Suppressor macrophage (primary cell): ENCODE measurements around the gene LRG1.
A peak's percentile ranks its signal among the peaks of the same experiment; 100 is the strongest.

Experiments
- DNase-seq, 4 experiments: peaks; one replicate each; pipeline ENCODE4 v3.0.0-alpha.2; 2020 to 2022

Gene LRG1

GRCh38 chr19:4575267-4576015, 35.6 kb upstream of the LRG1 start:
- DNase-seq = peak in 1 of 4 experiments; percentile 41

DNA sequence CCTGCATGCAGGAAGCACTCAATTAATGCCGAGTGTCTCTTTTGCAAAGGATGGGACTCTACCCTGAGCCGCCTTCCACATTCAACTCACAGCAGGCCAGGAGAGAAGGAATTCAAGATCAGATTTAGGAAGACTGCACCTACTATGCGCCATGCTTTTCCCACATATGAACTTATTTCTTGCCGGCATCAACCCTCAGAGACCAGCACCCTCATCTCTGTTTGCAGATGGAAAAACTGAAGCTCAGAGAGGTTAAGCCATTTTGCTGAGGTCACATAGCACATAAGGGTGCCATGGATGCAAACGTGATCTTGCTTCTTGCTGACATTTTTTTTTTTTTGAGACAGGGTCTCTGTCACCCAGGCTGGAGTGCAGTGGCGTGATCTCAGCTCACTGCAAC, 33.8 kb upstream of the LRG1 start:
- DNase-seq = no peak

GRCh38 chr19:4571305-4571917, 31.6 kb upstream of the LRG1 start:
- no peak for DNase-seq

DNA sequence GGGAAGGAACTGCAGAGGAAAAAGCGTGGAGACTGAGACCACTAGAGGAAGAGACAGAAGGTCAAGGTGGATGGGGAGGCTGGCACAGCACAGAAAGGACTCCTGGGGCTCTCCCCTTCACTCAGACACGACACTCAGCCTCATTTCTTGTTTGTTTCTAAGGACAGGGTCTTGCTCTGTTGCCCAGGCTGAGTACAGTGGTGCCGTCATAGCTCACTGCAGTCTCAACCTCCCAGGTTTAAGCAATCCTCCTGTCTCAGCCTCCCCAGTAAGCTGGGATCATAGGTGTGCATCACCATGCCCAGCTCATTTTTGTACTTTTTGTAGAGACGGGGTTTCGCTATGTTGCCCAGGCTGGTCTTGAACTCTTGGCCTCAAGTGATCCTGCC, 31.1 kb upstream of the LRG1 start:
- no peak for DNase-seq

GRCh38 chr19:4570402-4570801, 30.6 kb upstream of the LRG1 start:
- DNase-seq = no peak

GRCh38 chr19:4568886-4569285, 29.1 kb upstream of the LRG1 start:
- DNase-seq = peak; percentile 71 to 85 (median 79)

- peak; percentile 84 to 89 (median 86) for DNase-seq
Observed at GRCh38 chr19:4567584-4568071, 27.8 kb upstream of the LRG1 start.

DNA sequence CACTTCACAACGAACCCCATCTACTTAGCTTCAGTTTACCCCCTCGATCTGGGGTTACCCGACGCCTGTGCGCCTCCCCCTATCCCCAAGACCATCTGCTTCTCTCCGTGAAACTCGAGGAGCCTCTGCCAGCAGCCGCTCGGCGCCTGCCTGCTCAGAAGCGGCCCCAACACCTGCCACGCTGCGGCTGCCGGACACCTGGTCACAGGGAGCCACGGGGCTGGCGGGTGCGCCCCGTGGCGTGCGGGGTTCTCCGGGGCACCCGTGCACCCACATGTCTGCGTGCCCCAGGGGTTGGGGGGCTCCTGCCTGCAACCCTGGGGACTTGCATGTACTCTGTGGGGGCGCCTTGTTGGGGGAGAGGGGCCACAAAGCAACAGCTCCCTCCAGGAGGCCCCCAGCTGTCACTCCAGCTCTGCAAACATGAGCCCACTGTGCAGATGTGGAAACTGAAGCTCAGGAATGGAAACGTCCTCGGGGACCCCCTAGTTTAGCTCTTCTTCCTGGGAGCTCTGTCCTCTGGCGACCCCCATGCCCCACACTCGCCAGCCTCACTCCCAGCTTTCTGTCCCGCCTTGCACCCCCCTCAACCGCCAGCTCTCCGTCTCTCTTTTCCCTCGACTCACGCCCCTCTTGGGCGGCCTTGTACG, 26.7 kb upstream of the LRG1 start:
- DNase-seq = no peak

GRCh38 chr19:4563562-4563961, 23.7 kb upstream of the LRG1 start:
- DNase-seq = peak; percentile 89 to 95 (median 90)

- DNase-seq = peak; percentile 83 to 95 (median 88)
Observed at GRCh38 chr19:4562085-4562484, 22.2 kb upstream of the LRG1 start.

GRCh38 chr19:4559569-4559968, 19.7 kb upstream of the LRG1 start, which contains the start of gene SEMA6B:
Gene SEMA6B, minus strand, starts transcription at chr19:4559684. Its CDS starts 1,227 bp downstream, at chr19:4558457.
- peak; percentile 89 to 95 (median 92) for DNase-seq

- peak; percentile 45 to 69 (median 62) for DNase-seq
Observed at GRCh38 chr19:4557971-4558941, 18.4 kb upstream of the LRG1 start.

DNA sequence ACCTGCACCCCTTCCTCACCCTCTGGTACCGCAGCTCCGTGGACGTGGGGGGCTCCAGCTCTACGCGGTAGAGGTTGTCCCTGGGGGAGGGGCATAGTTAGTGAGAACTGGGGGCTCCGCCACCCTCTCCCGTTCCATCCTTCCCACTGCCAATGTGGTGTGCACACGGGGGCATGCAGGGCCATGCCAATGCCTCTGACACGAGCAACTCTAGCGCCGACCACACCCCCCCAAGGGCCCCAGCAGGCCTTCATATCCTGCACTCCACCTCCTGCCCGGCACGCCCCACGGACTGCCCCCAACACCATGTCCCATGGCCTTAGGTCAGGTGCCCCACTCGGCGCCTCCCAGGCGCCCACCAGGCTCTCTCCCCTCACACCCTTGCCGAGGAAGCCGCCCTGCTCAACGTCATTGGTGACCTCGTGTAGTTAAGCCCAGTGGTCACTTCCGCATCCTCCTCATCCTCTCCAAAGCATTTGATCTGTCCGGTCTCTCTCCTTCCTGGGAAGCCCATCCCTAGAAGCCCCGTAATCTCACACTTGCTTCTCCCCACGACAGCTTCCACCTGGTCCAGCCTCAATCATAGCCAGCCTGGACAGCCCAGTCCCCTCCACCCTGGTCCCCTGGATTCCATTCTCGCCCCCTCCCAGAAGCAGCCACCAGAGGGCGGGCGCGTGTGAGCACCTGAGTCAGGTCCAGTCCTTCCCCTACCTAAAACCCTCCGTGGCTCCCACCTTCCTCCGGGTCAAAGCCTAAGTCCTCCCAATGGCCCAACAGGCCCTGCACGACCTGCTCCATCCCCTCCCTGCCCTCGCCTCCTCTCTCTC, 17.5 kb upstream of the LRG1 start:
- peak in 1 of 4 experiments; percentile 35 for DNase-seq

- DNase-seq = peak; percentile 55 to 87 (median 62)
Observed at GRCh38 chr19:4556597-4557127, 16.8 kb upstream of the LRG1 start.

DNA sequence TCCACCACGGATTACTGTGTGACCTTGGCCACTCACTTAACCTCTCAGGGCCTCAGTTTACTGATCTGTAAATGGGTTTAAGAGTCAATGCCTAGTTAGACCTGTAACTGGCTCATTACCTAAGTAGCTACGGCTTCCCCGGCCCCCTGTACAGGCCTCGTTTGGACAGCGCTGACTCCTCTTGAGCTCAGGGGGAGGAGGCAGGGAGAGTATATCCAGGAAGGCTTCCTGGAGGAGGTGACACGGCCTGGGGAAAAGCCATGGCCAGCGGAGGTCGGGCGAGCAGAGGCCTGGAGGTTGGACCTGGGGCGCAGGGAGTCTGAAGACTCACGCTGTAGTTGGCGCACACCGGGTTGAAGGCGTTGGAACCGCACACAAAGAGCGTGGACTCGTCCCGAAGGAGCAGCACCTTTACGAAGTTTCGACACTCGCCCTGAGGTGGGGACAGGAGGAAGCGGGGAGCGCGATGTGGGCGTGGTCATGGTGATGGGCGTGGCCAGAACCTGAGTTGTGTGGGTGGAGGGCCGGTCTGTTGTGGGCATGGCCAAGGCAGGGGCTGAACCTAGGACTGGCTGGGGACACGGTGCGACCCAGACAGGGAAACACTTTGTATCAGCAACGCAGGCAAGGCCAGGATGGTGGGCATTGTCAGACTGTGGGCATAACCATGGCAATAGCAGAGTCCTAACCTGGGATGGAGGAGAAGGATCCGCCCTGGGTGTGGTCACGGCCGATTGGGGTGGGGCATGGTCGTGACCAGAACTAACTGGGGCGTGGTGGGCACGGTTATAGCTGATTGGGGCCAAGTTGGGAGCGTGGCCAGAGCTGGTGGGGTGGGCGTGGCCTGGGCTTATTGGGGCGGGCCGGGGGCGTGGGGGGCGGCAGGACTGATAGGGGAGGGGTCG, 16.1 kb upstream of the LRG1 start:
- DNase-seq = peak in 1 of 4 experiments; percentile 46

DNA sequence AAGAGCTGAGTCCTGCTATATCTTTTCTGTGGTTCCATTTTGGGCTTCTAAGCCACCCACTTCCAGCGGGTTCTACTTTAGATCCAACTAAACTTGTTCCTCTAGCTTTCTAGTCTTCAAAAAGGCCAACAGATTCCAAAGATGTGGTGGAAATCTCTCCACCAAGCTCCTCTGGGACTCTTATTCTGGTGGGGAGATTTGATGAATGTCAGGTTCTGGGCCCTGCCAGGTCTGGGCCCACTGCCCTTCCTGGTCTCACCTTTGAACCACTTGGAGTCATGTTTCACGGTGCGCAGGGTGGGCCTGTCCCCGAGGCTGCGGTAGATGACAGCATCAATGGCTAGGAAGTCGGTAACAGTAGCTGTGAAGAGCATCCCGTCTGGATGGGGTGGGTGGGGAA, 14.9 kb upstream of the LRG1 start:
- DNase-seq = no peak

GRCh38 chr19:4553775-4554174, 13.9 kb upstream of the LRG1 start:
- DNase-seq = no peak

- DNase-seq = no peak
Observed at GRCh38 chr19:4553092-4553695, 13.4 kb upstream of the LRG1 start.

- no peak for DNase-seq
Observed at GRCh38 chr19:4552525-4552819, 12.6 kb upstream of the LRG1 start.
